Liver (tissue), 9 donors: Measurements from ENCODE around the gene GART. TPM values are rescaled to one million over a fixed set of nuclear protein-coding genes. Genes with fewer than 3 reads are reported as not detected.

Experiments
- DNase-seq: peaks from one replicate; pipeline ENCODE4 v3.0.0-alpha.2; 2017; ENCODE audit warnings: low spot score
- H3K27ac ChIP-seq, 2 donors: one replicate each; pipeline ENCODE4 v1.7.0; 2013; ENCODE audit warnings: inconsistent platforms in 2 of 2, low read length in 2 of 2, control low read depth in 1 of 2, low read depth in 1 of 2, mild to moderate bottlenecking in 1 of 2
- H3K27me3 ChIP-seq, 4 donors: one replicate each; pipeline versions ENCODE4 v1.6.1 to v1.7.0; 2013; ENCODE audit warnings: low read length in 3 of 4, inconsistent platforms in 1 of 4, mild to moderate bottlenecking in 1 of 4, moderate library complexity in 1 of 4; ENCODE audit not compliant: control insufficient read depth in 4 of 4, insufficient read depth in 4 of 4
- H3K36me3 ChIP-seq, 4 donors: one replicate each; pipeline versions ENCODE4 v1.6.1 to v1.7.0; 2013; ENCODE audit warnings: low read length in 3 of 4, mild to moderate bottlenecking in 3 of 4, low read depth in 1 of 4, moderate library complexity in 1 of 4; ENCODE audit not compliant: control insufficient read depth in 4 of 4, insufficient read depth in 3 of 4
- H3K4me1 ChIP-seq, 4 donors: one replicate each; pipeline versions ENCODE4 v1.6.1 to v1.7.0; 2013; ENCODE audit warnings: low read length in 3 of 4, mild to moderate bottlenecking in 3 of 4, moderate library complexity in 1 of 4; ENCODE audit not compliant: control insufficient read depth in 4 of 4, insufficient read depth in 4 of 4
- H3K4me3 ChIP-seq, 3 donors: one replicate each; pipeline versions ENCODE4 v1.6.1 to v1.7.0; 2013; ENCODE audit warnings: low read length in 3 of 3, control low read depth in 1 of 3, low read depth in 1 of 3, mild to moderate bottlenecking in 1 of 3
- H3K9ac ChIP-seq, 2 donors: one replicate each; pipeline ENCODE4 v1.7.0; 2013; ENCODE audit warnings: low read length in 2 of 2, mild to moderate bottlenecking in 2 of 2, moderate library complexity in 2 of 2, control low read depth in 1 of 2, low read depth in 1 of 2
- H3K9me3 ChIP-seq, 4 donors: one replicate each; pipeline versions ENCODE4 v1.6.1 to v1.7.0; 2013; ENCODE audit warnings: low read length in 3 of 4; ENCODE audit not compliant: control insufficient read depth in 4 of 4
- ATF3 ChIP-seq: IDR thresholded peaks from 2 replicates; pipeline ENCODE4 v1.6.1; 2016; ENCODE audit warnings: antibody characterized with exemption
- CTCF ChIP-seq: fragments of 150-350 bp; IDR thresholded peaks from 2 replicates; pipeline ENCODE4 v1.5.1; 2017; ENCODE audit warnings: improper control_type of control experiment, low read depth, low read length; ENCODE audit not compliant: missing input control
- EGR1 ChIP-seq, 2 donors: IDR thresholded peaks; 2 replicates each; pipeline ENCODE4 v1.6.1; 2016 to 2018; ENCODE audit warnings: antibody characterized with exemption in 2 of 2, low read depth in 2 of 2
- FOXA1 ChIP-seq: IDR thresholded peaks from 2 replicates; pipeline ENCODE4 v1.6.1; 2016; ENCODE audit warnings: antibody characterized with exemption
- FOXA2 ChIP-seq: IDR thresholded peaks from 2 replicates; pipeline ENCODE4 v1.6.1; 2016; ENCODE audit warnings: antibody characterized with exemption
- HNF4A ChIP-seq, 2 donors: conservative IDR thresholded peaks; 2 replicates each; pipeline ENCODE4 v1.6.1; 2016; ENCODE audit warnings: antibody characterized with exemption in 2 of 2, mild to moderate bottlenecking in 2 of 2
- HNF4G ChIP-seq: IDR thresholded peaks from 2 replicates; pipeline ENCODE4 v1.6.1; 2016; ENCODE audit warnings: antibody characterized with exemption
- JUND ChIP-seq, 2 donors: IDR thresholded peaks; 2 replicates each; pipeline ENCODE4 v1.6.1; 2016; ENCODE audit warnings: antibody characterized with exemption in 2 of 2
- NR2F2 ChIP-seq: IDR thresholded peaks from 2 replicates; pipeline ENCODE4 v1.6.1; 2016; ENCODE audit warnings: antibody characterized with exemption
- RAD21 ChIP-seq, 2 donors: IDR thresholded peaks; 2 replicates each; pipeline ENCODE4 v1.6.1; 2016; ENCODE audit warnings: antibody characterized with exemption in 2 of 2, mild to moderate bottlenecking in 2 of 2
- REST ChIP-seq: IDR thresholded peaks from 2 replicates; pipeline ENCODE4 v1.6.1; 2016; ENCODE audit warnings: antibody characterized with exemption, mild to moderate bottlenecking
- SP1 ChIP-seq: IDR thresholded peaks from 2 replicates; pipeline ENCODE4 v1.6.1; 2018; ENCODE audit warnings: antibody characterized with exemption, mild to moderate bottlenecking
- TAF1 ChIP-seq: conservative IDR thresholded peaks from 2 replicates; pipeline ENCODE4 v1.6.1; 2016; ENCODE audit warnings: antibody characterized with exemption, mild to moderate bottlenecking
- YY1 ChIP-seq: IDR thresholded peaks from 2 replicates; pipeline ENCODE4 v1.6.1; 2016; ENCODE audit warnings: antibody characterized with exemption, mild to moderate bottlenecking
- ZBTB33 ChIP-seq: IDR thresholded peaks from 2 replicates; pipeline ENCODE4 v1.6.1; 2016; ENCODE audit warnings: antibody characterized with exemption
- WGBS: extraction: QIAGEN DNeasy Blood & Tissue Kit; methylation state at CpG from one replicate; pipeline ENCODE4 v1.1.7; 2013; 5-methylcytosine and 5-hydroxymethylcytosine counted together
- polyA plus RNA-seq, 2 donors: library from polyadenylated mRNA; stranded (reverse) in 1 of 2; unstranded in 1 of 2; fragments of 200-250 nt in 1 of 2; fragments of >200 nt in 1 of 2; fragmentation: Nextera tagmentation in 1 of 2; extraction: Ambion mirVana in 1 of 2; gene quantifications; one replicate each; pipeline versions ENCODE4 v1.2.1 to v1.2.3, GENCODE V29; 2013 to 2015
- total RNA-seq, 2 donors: library from RNA; depleted of rRNA; stranded (reverse); fragments of >200 nt; gene quantifications; one replicate each; pipeline ENCODE4 v1.2.3, GENCODE V29; 2014
- donor health status: healthy.
- donor health status: healthy.
- donor health status: healthy.
- donor health status: healthy.
- donor health status: healthy.

Gene GART
- total and polyA plus RNA-seq, 4 donors: 15.7 to 76.8 (median 32.0) TPM

GRCh38 chr21:33540711-33541104 is 1.2 kb downstream of the GART start (continued):
- TF ChIP-seq ATF3: no peak

- H3K27ac ChIP-seq: no peak overlapping the region
- H3K9me3 ChIP-seq: no peaks in the 10 kb centered on the region
- peaks cover 0 to 35% (median 23%) of the 10 kb centered on the region in 4 donors for H3K36me3 ChIP-seq
- DNase-seq: no peak
- 90% methylated on average over 4 of the region's 4 CpGs for WGBS
- no peaks in the 10 kb centered on the region for H3K27me3 ChIP-seq
- no peak for TF ChIP-seq EGR1 (IDR thresholded peaks at IDR 0.05; ENCODE audit: low read depth in 2 of 2)
- peaks cover 2 to 21% (median 8%) of the 10 kb centered on the region in 4 donors for H3K4me1 ChIP-seq
- no peak overlapping the region for H3K9ac ChIP-seq
- H3K4me3 ChIP-seq: no peak overlapping the region
These were observed 2.3 kb downstream of the GART start for GRCh38 chr21:33539616-33540015.

- 95% methylated on average over 2 of the region's 2 CpGs for WGBS
- TF ChIP-seq HNF4G (no peak), FOXA1 (no peak), RAD21 (IDR thresholded peaks at IDR 0.05) (no peak), ZBTB33 (no peak), NR2F2 (no peak), ATF3 (no peak), JUND (IDR thresholded peaks at IDR 0.05) (no peak), FOXA2 (no peak), SP1 (no peak), REST (no peak)
- Histone ChIP-seq H3K36me3 (peaks cover 4 to 52% (median 39%) of the 10 kb centered on the region in 4 donors), H3K27ac (no peak overlapping the region), H3K4me1 (peaks cover 2 to 15% (median 8%) of the 10 kb centered on the region in 4 donors), H3K27me3 (no peaks in the 10 kb centered on the region), H3K9ac (no peak overlapping the region), H3K9me3 (no peaks in the 10 kb centered on the region), H3K4me3 (no peak overlapping the region)
- no peak for DNase-seq
These were observed 4.7 kb downstream of the GART start for GRCh38 chr21:33537212-33537611.

- 96% methylated on average over 3 of the region's 3 CpGs for WGBS
- Histone ChIP-seq H3K27ac (no peak overlapping the region), H3K36me3 (peaks cover 17 to 81% (median 65%) of the 10 kb centered on the region in 4 donors), H3K27me3 (no peaks in the 10 kb centered on the region), H3K4me3 (no peak overlapping the region), H3K9ac (no peak overlapping the region), H3K9me3 (no peaks in the 10 kb centered on the region), H3K4me1 (no peaks in the 10 kb centered on the region)
- no peak for DNase-seq
- TF ChIP-seq HNF4A (conservative IDR thresholded peaks at IDR 0.05) (no peak), ATF3 (no peak), SP1 (no peak), YY1 (no peak), ZBTB33 (no peak), FOXA1 (no peak), CTCF (no peak), TAF1 (no peak)
These were observed 10.9 kb downstream of the GART start for GRCh38 chr21:33531007-33531406.
